NCI-H69 (cell line): ENCODE results near the gene SPAG7.
A peak's percentile ranks its signal among the peaks of the same experiment; 100 is the strongest.
"Not testable (repeated sequence)": the region's sequence is repeated elsewhere in the genome, so short reads cannot be mapped to it uniquely, and the experiment has no call there.

Experiments
- DNase-seq: peaks from one replicate; lab custom pipeline; 2025; lab: John Stamatoyannopoulos, UW

SPAG7 gene

DNA sequence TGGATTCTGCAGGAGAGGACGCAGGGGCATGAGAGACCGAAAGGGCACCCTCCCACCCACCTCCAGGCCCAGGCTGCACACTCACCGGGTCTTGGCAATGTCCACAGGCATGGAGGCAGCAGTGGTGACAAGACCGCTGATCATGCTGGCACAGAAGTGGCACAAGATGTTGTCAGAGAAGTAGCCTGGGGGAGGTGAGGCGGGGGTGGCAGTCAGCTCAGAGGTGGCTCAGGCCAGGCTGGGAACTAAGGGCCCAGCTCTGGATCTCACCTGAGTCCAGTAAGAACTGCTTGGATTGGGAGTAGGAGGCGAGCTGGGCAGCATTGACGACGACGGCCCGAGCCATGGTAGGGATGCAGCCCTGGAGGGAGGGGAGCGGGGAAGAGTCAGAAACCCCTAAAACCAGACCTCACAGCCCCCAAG is 29.5 kb downstream of the SPAG7 start:
- DNase-seq: no peak

DNA sequence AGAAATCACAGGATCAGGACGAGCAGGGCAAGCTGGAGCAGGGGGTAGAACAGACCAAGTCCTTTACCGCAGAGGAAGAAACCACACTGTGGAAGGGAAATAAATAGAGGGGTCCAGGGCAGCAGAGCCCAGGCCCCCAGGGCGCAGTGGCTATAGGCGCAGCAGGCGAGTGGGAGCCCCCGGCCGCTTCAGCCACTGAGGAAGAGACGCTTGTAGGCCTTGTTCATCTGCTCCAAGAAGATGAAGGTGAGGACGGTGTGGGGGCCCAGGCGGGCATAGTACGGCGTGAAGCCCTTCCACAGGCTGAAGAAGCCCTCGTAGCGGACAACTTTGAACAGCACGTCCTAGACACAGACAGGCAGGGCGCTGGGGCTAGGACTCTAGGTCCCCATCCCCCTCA is 30.1 kb downstream of the SPAG7 start:
- no peak for DNase-seq

DNA sequence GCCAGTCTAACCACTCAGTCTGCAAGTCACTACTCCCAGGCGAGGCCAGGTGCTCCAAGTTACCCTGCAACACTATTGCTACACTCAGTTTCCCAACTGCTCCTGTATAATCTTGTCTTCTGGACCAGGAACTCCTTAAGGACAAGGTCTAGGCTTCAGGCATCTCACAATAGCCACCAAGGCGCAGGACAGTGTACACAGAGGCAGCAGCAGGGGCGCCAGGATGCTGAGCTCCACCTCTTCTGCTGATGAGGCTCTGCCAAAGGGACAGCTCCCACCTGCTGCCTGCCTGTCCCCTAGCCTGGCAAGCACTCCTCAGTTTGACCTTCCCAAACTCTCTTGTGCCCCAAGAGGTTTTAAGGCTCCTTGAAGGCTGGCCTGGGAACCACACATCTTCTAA is 31.2 kb downstream of the SPAG7 start:
- no peak for DNase-seq

DNA sequence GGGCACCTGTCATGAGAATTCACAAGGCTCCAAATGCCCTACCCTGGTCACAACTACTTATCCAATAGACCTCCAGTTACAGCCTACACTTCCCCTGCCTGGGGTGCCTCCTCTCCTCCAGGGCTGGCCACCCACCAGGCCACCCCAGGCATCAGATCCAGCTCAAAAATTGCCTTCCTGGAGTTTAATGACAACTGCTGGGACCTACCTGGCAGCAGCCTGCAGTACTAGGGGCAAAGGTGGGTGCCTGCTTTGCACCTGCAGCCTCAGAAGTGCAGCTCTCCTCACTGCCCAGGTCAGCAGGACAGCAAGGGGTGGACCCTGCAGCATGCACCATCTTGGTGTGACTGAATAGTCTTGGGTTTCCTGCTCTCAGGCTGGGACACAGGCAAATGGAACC is 32.0 kb downstream of the SPAG7 start:
- no peak for DNase-seq

DNA sequence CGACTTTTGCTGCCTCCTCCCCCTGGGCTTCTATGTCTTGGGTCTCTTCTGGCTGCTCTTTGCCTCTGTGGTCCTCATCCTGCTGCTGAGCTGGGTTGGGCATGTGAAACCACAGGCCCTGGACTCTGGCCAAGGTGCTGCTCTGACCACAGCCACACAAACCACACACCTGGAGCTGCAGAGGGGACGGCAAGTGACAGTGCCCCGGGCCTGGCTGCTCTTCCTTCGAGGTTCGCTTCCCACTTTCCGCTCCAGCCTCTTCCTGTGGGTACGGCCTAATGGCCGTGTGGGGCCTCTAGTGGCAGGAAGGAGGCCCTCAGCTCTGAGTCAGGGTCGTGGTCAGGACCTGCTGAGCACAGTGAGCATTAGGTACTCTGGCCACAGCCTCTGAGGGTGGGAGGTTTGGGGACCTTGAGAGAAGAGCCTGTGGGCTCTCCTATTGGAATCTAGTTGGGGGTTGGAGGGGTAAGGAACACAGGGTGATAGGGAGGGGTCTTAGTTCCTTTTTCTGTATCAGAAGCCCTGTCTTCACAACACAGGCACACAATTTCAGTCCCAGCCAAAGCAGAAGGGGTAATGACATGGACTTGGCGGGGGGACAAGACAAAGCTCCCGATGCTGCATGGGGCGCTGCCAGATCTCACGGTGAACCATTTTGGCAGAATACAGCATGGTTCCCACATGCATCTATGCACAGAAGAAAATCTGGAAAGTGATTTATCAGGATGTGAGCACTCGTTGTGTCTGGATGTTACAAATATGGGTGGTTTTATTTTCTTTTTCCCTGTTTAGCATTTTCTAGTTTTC is 33.2 kb downstream of the SPAG7 start:
- peak; percentile 47 for DNase-seq

DNA sequence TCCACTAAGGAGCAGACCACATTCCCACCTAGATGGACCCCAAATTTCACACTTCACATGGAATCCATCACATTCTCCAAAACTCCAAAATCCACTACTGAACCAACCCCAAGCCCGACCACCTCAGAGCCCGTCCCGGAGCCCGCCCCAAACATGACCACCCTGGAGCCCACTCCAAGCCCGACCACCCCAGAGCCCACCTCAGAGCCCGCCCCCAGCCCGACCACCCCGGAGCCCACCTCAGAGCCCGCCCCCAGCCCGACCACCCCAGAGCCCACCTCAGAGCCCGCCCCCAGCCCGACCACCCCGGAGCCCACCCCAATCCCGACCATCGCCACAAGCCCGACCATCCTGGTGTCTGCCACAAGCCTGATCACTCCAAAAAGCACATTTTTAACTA is 34.0 kb downstream of the SPAG7 start:
- DNase-seq: no peak

DNA sequence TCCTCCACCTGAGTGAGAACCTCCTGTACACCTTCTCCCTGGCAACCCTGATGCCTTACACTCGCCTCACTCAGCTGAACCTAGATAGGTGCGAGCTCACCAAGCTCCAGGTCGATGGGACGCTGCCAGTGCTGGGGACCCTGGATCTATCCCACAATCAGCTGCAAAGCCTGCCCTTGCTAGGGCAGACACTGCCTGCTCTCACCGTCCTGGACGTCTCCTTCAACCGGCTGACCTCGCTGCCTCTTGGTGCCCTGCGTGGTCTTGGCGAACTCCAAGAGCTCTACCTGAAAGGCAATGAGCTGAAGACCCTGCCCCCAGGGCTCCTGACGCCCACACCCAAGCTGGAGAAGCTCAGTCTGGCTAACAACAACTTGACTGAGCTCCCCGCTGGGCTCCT is 34.9 kb downstream of the SPAG7 start:
- DNase-seq: no peak

DNA sequence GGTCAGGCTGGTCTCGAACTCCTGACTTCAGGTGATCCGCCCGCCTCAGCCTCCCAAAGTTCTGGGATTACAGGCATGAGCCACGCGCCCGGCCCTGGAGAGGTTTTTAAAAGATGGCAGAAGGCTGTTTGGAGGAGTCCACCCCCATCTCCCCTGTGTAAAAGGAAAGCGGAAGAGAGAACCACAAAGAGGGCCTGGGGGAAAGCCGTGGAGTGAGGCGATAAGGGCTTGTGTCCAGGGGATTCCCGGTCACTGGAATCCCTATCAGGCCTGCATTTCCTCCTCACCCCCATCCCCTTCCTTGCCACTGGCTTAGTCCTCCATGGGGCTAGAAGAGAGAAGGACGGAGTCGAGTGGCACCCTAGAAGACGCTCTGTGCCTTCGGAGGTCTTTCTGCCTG is 35.7 kb downstream of the SPAG7 start, which contains the start of gene GP1BA:
Gene GP1BA, plus strand, starts transcription at position 315 of the 400 bp plus-strand sequence. CDS start 328 bp downstream, outside the sequence.
- no peak for DNase-seq

DNA sequence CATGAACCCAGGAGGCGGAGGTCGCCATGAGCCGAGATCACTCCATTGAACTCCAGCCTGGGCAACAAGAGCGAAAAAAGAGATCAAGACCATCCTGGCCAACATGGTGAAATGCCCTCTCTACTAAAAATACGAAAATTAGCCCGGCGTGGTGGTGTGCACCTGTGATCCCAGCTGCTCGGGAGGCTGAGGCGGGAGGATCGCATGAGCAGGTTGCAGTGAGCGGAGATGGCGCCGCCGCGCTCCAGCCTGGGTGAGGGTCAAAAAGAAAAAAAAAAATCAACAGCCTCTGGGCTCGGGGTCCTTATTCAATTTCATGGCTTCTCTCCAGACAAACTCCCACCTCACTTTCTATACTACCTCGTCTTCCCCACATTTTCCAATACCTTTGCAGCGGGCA is 38.7 kb downstream of the SPAG7 start:
- no peak for DNase-seq

DNA sequence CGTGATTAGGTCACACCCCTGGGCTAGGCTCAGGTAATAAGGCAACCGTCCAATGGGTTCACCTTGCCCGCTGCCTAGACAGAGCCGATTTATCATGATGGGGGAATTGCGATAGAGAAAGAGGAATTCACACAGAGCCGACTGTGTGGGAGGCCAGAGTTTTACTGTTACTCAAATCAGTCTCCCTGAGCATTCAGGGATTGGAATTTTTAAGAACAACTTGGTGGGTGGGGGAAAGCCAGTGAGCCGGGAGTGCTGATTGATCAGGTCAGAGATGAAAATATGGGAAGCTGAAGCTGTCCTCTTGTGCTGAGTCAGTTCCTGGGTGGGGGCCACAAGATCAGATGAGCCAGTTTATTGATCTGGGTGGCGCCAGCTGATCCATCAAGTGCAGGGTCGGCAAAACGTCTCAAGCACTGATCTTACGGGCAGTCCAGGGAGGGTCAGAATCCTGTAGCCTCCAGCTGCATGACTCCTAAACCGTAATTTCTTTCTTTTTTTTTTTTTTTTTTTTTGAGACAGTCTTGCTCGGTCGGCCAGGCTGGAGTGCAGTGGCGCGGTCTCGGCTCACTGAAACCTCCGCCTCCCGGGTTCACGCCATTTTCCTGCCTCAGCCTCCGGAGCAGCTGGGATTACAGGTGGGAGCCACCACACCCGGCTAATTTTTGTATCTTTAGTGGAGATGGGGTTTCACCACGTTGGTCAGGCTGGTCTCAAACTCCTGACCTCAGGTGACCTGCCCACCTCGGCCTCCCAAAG is 40.9 kb downstream of the SPAG7 start:
- not testable (repeated sequence) for DNase-seq

DNA sequence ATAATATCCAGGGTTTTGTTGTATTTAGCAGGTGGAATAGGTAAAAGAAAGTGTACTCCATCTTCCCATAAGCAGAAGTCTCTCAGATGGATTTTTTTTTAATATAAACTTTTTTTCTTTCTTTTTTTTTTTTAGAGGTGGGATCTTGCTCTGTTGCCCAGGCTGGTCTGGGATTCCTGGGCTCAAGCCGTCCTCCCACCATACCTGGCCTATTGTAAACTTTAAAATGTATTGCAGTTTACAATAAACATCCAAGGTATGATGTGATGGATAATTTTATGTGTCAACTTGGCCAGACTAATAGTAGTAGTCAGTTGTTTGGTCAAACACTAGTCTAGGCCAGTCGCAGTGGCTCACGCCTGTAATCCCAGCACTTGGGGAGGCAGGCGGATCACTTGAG is 46.3 kb downstream of the SPAG7 start:
- DNase-seq: no peak

DNA sequence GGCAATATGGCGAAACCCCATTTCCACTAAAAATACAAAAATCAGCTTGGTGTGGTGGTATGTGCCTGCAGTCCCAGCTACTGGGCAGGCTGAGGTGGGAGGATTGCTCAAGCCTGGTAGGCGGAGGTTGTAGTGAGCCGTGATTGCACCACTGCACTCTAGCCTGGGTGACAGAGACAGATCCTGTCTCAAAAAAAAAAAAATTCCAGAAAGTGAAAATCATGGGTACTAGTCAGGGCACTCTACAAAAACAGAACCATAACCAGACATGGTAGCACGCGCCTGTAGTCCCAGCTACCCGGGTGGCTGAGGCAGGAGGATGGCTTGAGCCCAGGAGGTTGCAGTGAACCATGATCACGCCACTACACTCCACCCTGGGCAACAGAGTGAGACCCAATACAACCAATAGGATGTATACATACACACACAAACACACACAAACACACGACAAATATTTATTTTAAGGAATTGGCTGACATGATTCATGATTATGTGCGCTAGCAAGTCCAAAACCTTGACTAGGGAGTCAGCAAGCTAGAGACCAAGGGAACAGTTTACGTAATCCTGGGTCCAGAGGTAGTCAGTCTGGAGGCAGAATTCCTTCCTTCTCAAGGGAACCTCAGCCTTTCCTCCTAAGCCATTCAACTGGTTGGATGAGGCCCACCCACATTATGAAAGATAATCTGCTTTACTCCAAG is 47.1 kb downstream of the SPAG7 start:
- DNase-seq: no peak

DNA sequence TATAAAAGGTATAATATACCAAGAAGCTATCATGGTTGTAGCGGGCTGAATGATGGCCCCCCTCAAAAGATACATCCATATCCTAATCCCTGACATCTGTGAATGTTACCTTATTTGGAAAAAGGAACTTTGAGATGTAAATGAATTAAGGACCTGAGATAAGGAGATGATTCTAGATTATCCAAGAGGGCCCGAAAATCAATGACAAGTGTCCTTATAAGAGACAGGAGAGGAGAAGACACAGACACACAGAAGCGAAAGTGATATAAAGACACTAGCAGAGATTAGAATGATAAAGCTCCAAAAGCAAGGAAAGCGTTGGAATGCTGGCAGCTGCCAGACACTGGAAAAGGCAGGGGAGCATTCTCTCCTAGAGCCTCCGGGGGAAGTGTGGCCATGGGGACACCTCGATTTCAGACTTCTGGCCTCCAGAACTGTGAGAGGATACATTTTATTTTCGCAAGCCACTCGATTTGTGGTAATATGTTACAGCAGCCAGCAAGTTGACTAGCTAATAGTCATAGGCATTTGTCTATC is 48.0 kb downstream of the SPAG7 start:
- no peak for DNase-seq

DNA sequence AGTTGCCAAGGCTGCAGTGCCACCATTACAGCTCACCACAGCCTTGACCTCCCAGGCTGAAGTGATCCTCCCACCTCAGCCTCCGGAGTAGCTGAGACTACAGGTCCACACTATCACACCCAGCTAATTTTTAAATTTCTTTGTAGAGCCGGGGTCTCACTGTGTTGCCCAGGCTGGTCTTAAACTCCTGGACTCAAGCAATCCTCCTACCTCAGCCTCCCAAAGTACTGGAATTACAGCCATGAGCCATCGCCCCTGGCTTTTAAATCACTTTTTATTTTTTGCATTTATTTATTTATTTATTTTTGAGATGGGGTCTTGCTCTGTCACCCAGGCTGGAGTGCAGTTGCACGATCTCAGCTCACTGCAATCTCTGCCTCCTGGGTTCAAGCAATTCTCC is 53.1 kb downstream of the SPAG7 start:
- DNase-seq: not testable (repeated sequence)

DNA sequence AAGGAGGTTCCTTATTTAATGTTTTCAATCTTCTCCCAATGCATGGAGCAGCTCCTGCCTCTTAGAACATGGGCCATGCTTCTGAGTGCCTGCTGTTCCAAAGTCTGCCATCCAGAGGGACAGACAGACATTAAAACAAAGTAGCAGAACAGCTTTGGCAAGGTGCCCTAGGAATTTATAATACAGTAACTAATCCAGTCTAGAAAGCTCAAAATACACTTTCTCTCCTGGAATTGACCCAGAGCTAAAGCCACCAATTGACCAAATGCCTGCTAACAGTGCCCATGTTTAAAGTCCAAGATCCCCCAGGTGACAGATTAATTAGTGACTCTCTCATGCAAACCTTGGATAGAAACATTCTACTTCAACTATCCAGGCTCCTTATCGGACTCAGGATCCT is 53.6 kb downstream of the SPAG7 start:
- no peak for DNase-seq
